Measurements from ENCODE around the gene FSCN2.
A peak's percentile ranks its signal among the peaks of the same experiment; 100 is the strongest.

DNA sequence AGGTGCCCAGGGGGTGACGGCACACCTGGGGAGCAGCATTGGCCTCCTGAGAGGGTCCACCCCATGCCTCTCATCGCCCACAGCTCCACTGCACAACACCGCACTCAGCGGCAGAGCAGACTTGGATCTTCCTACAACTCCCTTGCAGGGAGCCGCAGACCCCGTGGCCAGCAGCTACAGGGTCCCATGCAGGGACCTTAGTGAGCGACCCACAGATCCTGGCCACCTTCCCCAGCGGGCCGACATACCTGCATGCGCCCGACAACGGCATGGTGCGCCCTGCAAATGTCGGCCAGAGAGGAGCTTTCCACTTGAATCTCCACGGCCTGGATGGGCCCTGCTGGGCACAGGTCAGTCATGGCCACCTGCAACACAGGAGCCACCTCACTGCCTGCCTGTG is 15.6 kb downstream of the FSCN2 start:
- TF ChIP-seq CTCF (IDR thresholded peaks at IDR 0.05) (no peak), POLR2A (IDR thresholded peaks at IDR 0.05) (peak in 1 of 3 donors; percentile 5)

Data from body of pancreas (tissue), 4 donors.